Retinal pigment epithelial cell (primary cell): Measurements from ENCODE around the gene POLG.

Experiments
- DNase-seq: peaks from one replicate; pipeline ENCODE4 v3.0.0-alpha.2; 2010; ENCODE audit warnings: low read depth
- H3K4me3 ChIP-seq: 2 replicates; pipeline ENCODE4 v1.5.1; 2011; ENCODE audit warnings: mild to moderate bottlenecking, low read length, control low read depth, moderate library complexity
- TF ChIP-seq, protein P1 (sequence below): conservative IDR thresholded peaks from 2 replicates; pipeline ENCODE4 v1.5.1; 2011; ENCODE audit warnings: low read depth, low read length, control low read depth, inconsistent platforms

Gene POLG

DNA sequence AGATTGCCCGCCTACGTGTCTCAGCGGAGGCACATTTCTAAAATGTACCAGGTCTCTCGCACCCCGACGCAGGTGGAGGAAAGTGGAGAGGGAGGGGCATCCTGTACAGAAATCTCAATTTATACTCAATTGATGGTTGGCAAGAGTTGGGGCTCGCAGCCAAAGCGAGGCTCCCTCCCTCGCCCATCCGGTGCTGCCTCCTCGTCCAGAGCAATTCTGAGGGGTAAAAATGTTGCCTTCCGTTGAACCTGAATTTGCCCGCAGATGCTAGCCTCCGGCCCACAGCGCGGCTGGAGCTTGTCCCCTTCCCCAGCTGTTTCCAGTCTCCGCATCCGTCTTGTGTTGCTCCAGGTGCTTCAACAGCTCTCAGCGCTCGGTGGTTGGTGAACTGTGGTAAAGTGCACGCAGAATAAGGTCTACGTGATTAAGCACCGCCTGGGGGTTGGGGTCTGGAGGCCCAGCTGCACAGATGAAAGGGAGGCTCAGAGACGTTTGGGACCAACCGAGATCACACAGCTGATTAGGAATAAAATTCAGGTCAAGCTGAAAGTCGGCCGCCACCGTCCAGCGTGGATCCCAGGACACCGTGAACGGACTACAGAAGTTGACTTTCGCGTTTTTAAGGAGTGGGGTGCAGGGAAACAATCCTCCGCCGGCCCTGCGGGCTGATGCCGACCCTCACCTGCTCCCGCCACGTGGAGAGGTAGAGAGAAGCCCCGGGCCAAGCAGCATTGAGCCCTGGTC, 846 bp upstream of the POLG start:
- no peak for DNase-seq
- H3K4me3 ChIP-seq, result peak overlapping the region; percentile 57
- TF ChIP-seq, protein P1, sequence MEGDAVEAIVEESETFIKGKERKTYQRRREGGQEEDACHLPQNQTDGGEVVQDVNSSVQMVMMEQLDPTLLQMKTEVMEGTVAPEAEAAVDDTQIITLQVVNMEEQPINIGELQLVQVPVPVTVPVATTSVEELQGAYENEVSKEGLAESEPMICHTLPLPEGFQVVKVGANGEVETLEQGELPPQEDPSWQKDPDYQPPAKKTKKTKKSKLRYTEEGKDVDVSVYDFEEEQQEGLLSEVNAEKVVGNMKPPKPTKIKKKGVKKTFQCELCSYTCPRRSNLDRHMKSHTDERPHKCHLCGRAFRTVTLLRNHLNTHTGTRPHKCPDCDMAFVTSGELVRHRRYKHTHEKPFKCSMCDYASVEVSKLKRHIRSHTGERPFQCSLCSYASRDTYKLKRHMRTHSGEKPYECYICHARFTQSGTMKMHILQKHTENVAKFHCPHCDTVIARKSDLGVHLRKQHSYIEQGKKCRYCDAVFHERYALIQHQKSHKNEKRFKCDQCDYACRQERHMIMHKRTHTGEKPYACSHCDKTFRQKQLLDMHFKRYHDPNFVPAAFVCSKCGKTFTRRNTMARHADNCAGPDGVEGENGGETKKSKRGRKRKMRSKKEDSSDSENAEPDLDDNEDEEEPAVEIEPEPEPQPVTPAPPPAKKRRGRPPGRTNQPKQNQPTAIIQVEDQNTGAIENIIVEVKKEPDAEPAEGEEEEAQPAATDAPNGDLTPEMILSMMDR, result no peak

DNA sequence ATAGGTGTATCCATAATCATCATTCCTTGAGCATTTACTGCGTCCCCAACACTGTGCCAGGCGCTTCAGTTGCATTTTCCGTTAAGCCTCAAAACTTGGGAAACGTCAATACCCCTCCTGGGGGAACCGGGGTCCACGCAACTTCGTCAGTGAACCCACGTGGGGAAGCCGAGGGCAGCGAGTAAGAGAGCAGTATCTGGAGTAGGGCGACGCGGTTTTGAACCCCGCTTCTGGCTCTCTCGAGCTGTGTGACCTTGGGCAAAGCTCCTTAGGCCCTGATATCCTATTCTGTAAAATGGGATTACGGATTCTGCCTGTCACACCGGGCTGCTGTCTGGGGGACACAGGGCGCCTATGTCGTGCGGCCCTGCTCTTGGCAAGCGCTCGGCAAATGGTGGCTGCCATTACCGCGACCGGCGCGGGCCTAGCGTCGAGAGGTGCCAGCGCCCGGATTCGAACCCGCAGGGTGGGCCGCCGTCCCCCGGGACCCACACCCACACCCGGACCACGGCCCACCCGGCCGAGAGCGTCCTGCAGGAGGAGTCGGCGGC, 590 bp downstream of the POLG start:
- no peak for DNase-seq
- peak overlapping the region; percentile 86 for H3K4me3 ChIP-seq
- TF ChIP-seq, protein P1, result no peak

DNA sequence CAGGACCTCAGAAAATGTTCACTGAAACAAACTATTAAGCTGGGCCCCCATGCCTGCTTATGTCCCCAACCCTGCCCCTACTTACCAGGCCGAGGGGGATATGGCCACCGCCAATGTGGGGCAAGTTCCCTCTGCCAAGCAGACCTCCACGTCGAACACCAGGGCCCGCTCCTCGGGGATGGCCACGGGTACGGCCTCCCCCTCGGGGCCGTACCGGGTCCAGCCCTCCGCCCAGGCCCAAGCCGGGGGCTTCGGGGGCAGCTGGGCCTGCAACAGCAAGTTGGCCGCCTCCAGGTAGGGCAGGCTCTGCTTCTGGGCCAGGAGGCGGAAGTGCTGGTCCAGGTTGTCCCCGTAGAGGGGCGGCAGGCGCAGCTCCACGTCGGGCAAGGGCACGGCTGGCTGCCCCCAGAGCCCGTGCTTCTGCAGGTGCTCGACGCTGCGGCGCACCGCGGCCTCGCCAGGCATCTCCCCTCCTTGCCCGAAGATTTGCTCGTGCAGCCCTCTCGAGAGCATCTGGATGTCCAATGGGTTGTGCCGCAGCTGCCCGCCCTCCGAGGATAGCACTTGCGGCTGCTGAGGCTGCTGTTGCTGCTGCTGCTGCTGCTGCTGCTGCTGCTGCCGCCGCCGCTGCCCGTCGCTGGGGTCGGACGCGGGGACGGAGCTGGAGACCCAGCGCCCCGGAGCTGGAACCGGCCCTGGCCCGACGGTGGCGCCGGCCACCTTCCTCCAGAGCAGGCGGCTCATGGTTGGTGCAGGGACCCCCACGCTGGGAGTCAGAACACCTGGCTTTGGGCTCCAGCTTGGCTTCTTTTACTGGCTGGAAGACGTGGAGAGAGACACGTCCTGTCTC, 1.4 kb downstream of the POLG start:
- no peak for DNase-seq
- TF ChIP-seq, protein P1, result no peak
- H3K4me3 ChIP-seq, result peak overlapping the region; percentile 86

DNA sequence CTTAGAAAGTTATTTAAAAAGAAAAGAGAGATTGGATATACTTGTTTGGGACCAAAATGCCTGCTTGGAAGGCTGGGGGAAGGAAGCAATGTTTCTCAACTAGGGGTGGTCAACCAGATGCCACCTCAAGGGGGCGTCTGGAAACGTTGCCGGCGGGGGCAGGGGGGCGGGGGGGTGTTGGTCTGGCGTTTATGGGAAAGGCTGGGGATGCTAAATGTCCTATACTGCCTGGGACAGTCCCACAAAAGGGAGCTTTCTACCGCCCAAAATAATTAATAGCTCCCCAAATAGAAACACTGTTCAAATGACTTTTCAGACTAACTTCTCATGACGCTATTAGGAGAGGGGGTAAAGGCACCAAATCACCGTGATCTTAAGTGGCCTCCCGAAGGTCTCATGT, 2.2 kb downstream of the POLG start:
- no peak overlapping the region for H3K4me3 ChIP-seq

DNA sequence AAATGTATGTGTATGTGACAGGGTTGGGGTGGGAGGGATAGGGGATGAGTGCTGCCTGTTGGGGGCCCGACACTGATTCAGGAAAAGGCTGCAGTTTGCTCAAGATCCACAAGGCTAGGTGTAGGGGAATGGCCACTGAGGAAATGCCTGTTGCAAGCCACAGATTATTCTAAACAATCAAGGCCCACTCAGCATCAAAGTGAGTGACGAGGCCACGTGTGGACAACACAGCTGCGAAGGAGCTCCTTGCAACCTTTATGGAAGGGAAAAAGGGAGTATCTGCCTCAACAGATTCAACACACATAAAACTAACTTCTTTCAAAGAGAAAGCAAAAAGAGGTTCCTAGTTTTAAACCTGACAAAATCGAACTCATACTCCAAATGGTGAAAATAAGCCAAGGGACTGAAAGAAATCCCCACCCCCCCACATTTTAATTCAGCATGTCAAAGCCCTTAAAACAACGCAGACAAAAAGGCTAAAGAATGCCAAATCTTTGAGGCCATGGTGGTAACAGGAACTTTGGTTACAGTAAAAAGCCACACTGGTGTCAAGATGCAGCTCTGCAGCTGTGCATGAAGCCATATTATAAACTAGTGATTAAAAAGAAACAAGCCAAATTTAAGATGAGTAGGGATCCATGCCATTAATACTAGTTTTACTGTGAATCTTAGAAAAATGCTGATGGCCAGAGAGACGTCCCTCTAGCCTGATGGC, 3.6 kb downstream of the POLG start:
- TF ChIP-seq, protein P1, result no peak
- DNase-seq, result no peak
- H3K4me3 ChIP-seq, result no peak overlapping the region

More for the DNA sequence above, 2.2 kb downstream of the POLG start:
- TF ChIP-seq, protein P1, result peak; percentile 46
- no peak for DNase-seq

DNA sequence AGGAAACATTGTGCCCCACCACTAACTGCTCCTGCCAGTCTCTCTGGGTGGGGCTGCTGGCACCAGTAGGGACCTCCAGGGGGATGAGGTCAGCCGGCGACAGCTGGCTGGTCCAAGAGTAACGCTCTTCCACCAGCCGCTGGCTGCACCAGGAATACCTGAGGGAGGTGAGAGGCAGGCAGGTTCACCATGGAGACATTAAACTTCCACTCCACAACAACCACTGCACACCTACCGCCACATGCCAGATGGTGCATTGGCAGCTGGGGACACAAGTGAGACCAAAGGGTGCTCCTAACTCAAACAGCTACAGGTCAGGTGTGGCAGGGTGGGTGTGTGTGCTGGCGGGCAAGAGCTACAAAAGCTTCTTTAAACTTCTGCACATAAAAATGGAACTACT, 4.5 kb downstream of the POLG start:
- H3K4me3 ChIP-seq, result no peak overlapping the region
- DNase-seq, result no peak
- TF ChIP-seq, protein P1, result no peak
